Naive thymus-derived CD4-positive, alpha-beta T cell (primary cell): ENCODE results near the gene RAB3GAP2. TPM values are rescaled to one million over a fixed set of nuclear protein-coding genes. Genes with fewer than 3 reads are reported as not detected.
"Not testable (repeated sequence)": the region's sequence is repeated elsewhere in the genome, so short reads cannot be mapped to it uniquely, and the experiment has no call there.

ENCODE experiments used
- ATAC-seq: fragments of 150-1000 bp; cut with Tn5 transposase; 2 replicates; pipeline ENCODE4 v1.10.0; 2021; ENCODE audit warnings: mild to moderate bottlenecking, moderate library complexity
- CTCF ChIA-PET: fragments of 350-600 bp; sonication (Branson Sonifier 250); formaldehyde crosslinking; loops from one replicate; lab custom pipeline; 2021; ENCODE audit warnings: antibody characterized with exemption; lab: Charles Lee
- POLR2A ChIA-PET: fragments of 350-600 bp; sonication (Branson Sonifier 250); formaldehyde crosslinking; loops from one replicate; lab custom pipeline; 2021; ENCODE audit warnings: antibody characterized with exemption, inconsistent platforms; lab: Charles Lee
- DNase-seq, 9 donors: peaks; one replicate each; pipeline versions ENCODE4 v3.0.0 to v3.0.0-alpha.2; 2020 to 2022; ENCODE audit warnings: mixed read lengths in 1 of 9
- H3K27ac ChIP-seq: one replicate; pipeline ENCODE4 v1.7.0; 2013; ENCODE audit warnings: mild to moderate bottlenecking, low read depth, low read length, moderate library complexity
- H3K27me3 ChIP-seq, 2 donors: one replicate each; pipeline ENCODE4 v1.7.0; 2013; ENCODE audit warnings: low read length in 2 of 2, mild to moderate bottlenecking in 2 of 2, moderate library complexity in 2 of 2; ENCODE audit not compliant: control insufficient read depth in 2 of 2, insufficient read depth in 2 of 2
- H3K36me3 ChIP-seq, 3 experiments: 1 replicate in 2 of 3; 2 replicates in 1 of 3; pipeline ENCODE4 v1.7.0; 2013; ENCODE audit warnings: low read length in 3 of 3, mild to moderate bottlenecking in 3 of 3, moderate library complexity in 1 of 3; ENCODE audit not compliant: insufficient read depth in 3 of 3, control insufficient read depth in 2 of 3
- H3K4me1 ChIP-seq, 2 donors: one replicate each; pipeline ENCODE4 v1.7.0; 2013; ENCODE audit warnings: low read length in 2 of 2, mild to moderate bottlenecking in 2 of 2, moderate library complexity in 1 of 2; ENCODE audit not compliant: control insufficient read depth in 2 of 2, insufficient read depth in 2 of 2
- H3K4me3 ChIP-seq: 2 replicates; pipeline ENCODE4 v1.7.0; 2013; ENCODE audit warnings: mild to moderate bottlenecking, low read length
- H3K9me3 ChIP-seq, 3 experiments: 1 replicate in 2 of 3; 2 replicates in 1 of 3; pipeline ENCODE4 v1.7.0; 2013; ENCODE audit warnings: low read length in 3 of 3; ENCODE audit not compliant: control insufficient read depth in 2 of 3
- H3K27ac Mint-ChIP-seq, 9 donors: one replicate each; pipeline ENCODE4 v1.8.0; 2020 to 2022; ENCODE audit warnings: mixed read lengths in 9 of 9, mild to moderate bottlenecking in 8 of 9, moderate library complexity in 5 of 9, inconsistent platforms in 2 of 9
- H3K27me3 Mint-ChIP-seq, 5 donors: one replicate each; pipeline ENCODE4 v1.8.0; 2021 to 2022; ENCODE audit warnings: mixed read lengths in 5 of 5, mild to moderate bottlenecking in 1 of 5
- H3K36me3 Mint-ChIP-seq, 5 donors: one replicate each; pipeline ENCODE4 v1.8.0; 2020 to 2022; ENCODE audit warnings: mixed read lengths in 5 of 5, mild to moderate bottlenecking in 3 of 5, inconsistent platforms in 1 of 5
- H3K4me1 Mint-ChIP-seq, 7 donors: one replicate each; pipeline ENCODE4 v1.8.0; 2020 to 2022; ENCODE audit warnings: mixed read lengths in 7 of 7, mild to moderate bottlenecking in 3 of 7, inconsistent platforms in 1 of 7
- H3K4me3 Mint-ChIP-seq, 10 donors: one replicate each; pipeline ENCODE4 v1.8.0; 2020 to 2022; ENCODE audit warnings: mild to moderate bottlenecking in 10 of 10, mixed read lengths in 10 of 10, moderate library complexity in 6 of 10, inconsistent platforms in 2 of 10
- H3K9me3 Mint-ChIP-seq, 11 donors: one replicate each; pipeline ENCODE4 v1.8.0; 2020 to 2022; ENCODE audit warnings: mixed read lengths in 11 of 11, mild to moderate bottlenecking in 4 of 11, inconsistent platforms in 1 of 11, moderate library complexity in 1 of 11
- intact Hi-C, 2 donors: fragments of 100-400 bp; cut with micrococcal nuclease; formaldehyde crosslinking; loops; one replicate each; pipeline ENCODE4 v1.15.1; 2023
- polyA plus RNA-seq, 2 donors: library from polyadenylated mRNA; unstranded; fragments of 300-500 nt; fragmentation: Illumina TruSeq; gene quantifications; one replicate each; pipeline ENCODE4 v1.2.3, GENCODE V29; 2021
- total RNA-seq, 6 experiments: library from RNA in 5 of 6; stranded (reverse) in 5 of 6; gene quantifications; 1 replicate in 5 of 6; 2 replicates in 1 of 6; pipeline ENCODE4 v1.2.3 and lab custom pipeline; 2021 to 2026

RAB3GAP2 gene
- total and polyA plus RNA-seq, 7 experiments from 2014 or later, result 13.9 to 53.0 (median 46.0) TPM

DNA sequence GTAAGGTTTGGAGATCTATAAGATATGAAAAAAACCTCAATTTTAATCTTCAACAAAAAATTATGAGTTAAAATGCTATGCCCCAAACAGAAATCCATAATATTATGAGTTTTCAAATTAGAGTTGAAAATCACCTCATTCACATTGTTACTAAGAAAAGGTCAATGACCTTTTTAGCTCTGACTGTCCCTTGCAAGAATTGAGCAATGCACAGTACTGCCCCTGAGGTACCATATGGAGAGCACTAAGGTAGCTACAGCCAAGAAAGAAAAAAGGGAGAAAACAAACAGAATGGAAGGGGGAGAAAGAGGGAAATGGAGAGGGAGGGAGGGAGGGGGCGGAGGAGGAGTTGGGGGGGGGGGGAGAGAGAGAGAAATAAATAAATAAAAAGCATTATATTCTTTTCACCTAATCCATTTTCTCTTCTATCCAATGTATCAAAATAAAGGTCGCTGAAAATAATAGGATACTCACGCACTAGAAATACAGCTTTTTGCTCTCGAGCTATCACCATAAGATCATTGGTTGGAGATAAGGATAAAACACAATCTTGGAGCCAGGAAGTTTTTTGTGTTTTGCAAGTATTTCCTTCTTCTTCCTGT is 58.8 kb downstream of the RAB3GAP2 start:
- Histone ChIP-seq H3K9me3 (no peaks in the 10 kb centered on the region), H3K4me3 (no peak overlapping the region), H3K27me3 (no peaks in the 10 kb centered on the region), H3K4me1 (no peaks in the 10 kb centered on the region), H3K27ac (no peak overlapping the region), H3K36me3 (peaks cover under 1 to 18% (median 8%) of the 10 kb centered on the region in 3 experiments)
- Mint-ChIP-seq H3K4me3 (no peak overlapping the region), H3K9me3 (no peaks in the 10 kb centered on the region), H3K36me3 (peaks cover 7 to 40% (median 38%) of the 10 kb centered on the region in 5 donors), H3K4me1 (peaks cover 3 to 12% (median 9%) of the 10 kb centered on the region in 7 donors), H3K27me3 (no peaks in the 10 kb centered on the region), H3K27ac (no peak overlapping the region)
- intact Hi-C loops, result loop anchor here in 1 of 2 donors (10.0 kb wide), 1 partner anchor 521 kb away; no protein-coding TSS in a partner anchor
- CTCF ChIA-PET, result no interaction called here
- POLR2A ChIA-PET, result no interaction called here
- DNase-seq (no peak), ATAC-seq (no peak)

DNA sequence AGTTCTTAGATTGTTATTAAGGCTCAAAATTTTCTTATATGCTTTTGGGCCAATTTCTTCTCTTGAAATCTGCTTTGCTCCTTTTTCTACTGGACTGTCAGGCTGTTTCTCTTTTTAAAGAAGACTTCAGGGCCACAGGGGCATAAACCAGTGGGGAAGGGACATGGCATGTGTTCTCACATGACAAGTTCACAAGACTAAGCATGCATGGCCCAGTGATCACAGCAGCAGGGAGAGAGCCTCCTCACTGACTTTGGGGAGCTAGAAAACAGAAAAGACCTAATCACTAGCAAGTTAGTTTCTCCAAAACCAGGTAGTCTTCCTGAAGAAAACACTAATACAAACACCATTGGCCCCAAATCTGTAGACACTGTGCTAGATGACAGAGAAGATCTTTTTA is 64.8 kb downstream of the RAB3GAP2 start:
- Histone ChIP-seq H3K4me3 (no peak overlapping the region), H3K27me3 (no peaks in the 10 kb centered on the region), H3K36me3 (peaks cover 16 to 46% (median 25%) of the 10 kb centered on the region in 3 experiments), H3K9me3 (no peaks in the 10 kb centered on the region), H3K4me1 (no peaks in the 10 kb centered on the region), H3K27ac (no peak overlapping the region)
- H3K4me1 Mint-ChIP-seq, result no peaks in the 10 kb centered on the region
- DNase-seq, result no peak
- ChIA-PET CTCF (no interaction called here), POLR2A (interaction anchor here (0.6 kb wide), 1 partner anchor 154 kb away, joined by 3 read pairs; no protein-coding TSS in a partner anchor)
- peak overlapping the region in 1 of 9 donors; percentile 49 for H3K27ac Mint-ChIP-seq
- intact Hi-C loops, result no loop called here
- H3K36me3 Mint-ChIP-seq, result peaks cover 24 to 65% (median 62%) of the 10 kb centered on the region in 5 donors
- peaks cover 0 to 12% (median 0%) of the 10 kb centered on the region in 11 donors for H3K9me3 Mint-ChIP-seq
- no peaks in the 10 kb centered on the region for H3K27me3 Mint-ChIP-seq
- ATAC-seq, result no peak
- no peak overlapping the region for H3K4me3 Mint-ChIP-seq

DNA sequence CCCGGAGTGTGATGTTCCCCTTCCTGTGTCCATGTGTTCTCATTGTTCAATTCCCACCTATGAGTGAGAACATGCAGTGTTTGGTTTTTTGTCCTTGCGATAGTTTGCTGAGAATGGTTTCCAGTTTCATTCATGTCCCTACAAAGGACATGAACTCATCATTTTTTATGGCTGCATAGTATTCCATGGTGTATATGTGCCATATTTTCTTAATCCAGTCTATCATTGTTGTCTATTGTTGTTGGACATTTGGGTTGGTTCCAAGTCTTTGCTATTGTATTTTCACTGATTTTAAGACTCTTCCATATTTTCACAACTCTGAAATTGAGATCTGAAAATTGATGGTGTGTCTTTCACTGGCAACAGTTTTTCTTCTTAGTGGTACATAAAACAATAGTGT is 67.5 kb downstream of the RAB3GAP2 start:
- intact Hi-C loops, H3K27ac ChIP-seq, H3K4me1 Mint-ChIP-seq, ATAC-seq, H3K4me1 ChIP-seq, H3K27ac Mint-ChIP-seq, H3K27me3 ChIP-seq, H3K27me3 Mint-ChIP-seq, H3K4me3 ChIP-seq, DNase-seq, H3K4me3 Mint-ChIP-seq, H3K9me3 ChIP-seq: not testable (repeated sequence)
- Mint-ChIP-seq H3K9me3 (peaks cover 0 to 12% (median 0%) of the 10 kb centered on the region in 11 donors), H3K36me3 (peaks cover 16 to 50% (median 44%) of the 10 kb centered on the region in 5 donors)
- peaks cover 18 to 47% (median 18%) of the 10 kb centered on the region in 3 experiments for H3K36me3 ChIP-seq
- ChIA-PET POLR2A (interaction anchor here (0.7 kb wide), 1 partner anchor 98 kb away, joined by 3 read pairs; no protein-coding TSS in a partner anchor), CTCF (interaction anchor here (1.2 kb wide), 1 partner anchor 15 kb away, joined by 4 read pairs; no protein-coding TSS in a partner anchor)

GRCh38 chr1:220203816-220204215 is 68.4 kb downstream of the RAB3GAP2 start:
- Histone ChIP-seq H3K9me3 (no peaks in the 10 kb centered on the region), H3K36me3 (peaks cover 18 to 49% (median 22%) of the 10 kb centered on the region in 3 experiments), H3K4me3 (no peak overlapping the region), H3K27ac (no peak overlapping the region), H3K27me3 (no peaks in the 10 kb centered on the region), H3K4me1 (no peaks in the 10 kb centered on the region)
- Mint-ChIP-seq H3K27me3 (no peaks in the 10 kb centered on the region), H3K4me3 (no peak overlapping the region), H3K4me1 (no peaks in the 10 kb centered on the region), H3K36me3 (peaks cover 16 to 41% (median 35%) of the 10 kb centered on the region in 5 donors), H3K27ac (no peak overlapping the region), H3K9me3 (peaks cover 0 to 12% (median 0%) of the 10 kb centered on the region in 11 donors)
- DNase-seq, result no peak
- no peak for ATAC-seq
- intact Hi-C loops, result no loop called here
- ChIA-PET CTCF (interaction anchor here (1.2 kb wide), 1 partner anchor 16 kb away, joined by 4 read pairs; no protein-coding TSS in a partner anchor), POLR2A (interaction anchor here (0.7 kb wide), 1 partner anchor 97 kb away, joined by 3 read pairs; no protein-coding TSS in a partner anchor)

DNA sequence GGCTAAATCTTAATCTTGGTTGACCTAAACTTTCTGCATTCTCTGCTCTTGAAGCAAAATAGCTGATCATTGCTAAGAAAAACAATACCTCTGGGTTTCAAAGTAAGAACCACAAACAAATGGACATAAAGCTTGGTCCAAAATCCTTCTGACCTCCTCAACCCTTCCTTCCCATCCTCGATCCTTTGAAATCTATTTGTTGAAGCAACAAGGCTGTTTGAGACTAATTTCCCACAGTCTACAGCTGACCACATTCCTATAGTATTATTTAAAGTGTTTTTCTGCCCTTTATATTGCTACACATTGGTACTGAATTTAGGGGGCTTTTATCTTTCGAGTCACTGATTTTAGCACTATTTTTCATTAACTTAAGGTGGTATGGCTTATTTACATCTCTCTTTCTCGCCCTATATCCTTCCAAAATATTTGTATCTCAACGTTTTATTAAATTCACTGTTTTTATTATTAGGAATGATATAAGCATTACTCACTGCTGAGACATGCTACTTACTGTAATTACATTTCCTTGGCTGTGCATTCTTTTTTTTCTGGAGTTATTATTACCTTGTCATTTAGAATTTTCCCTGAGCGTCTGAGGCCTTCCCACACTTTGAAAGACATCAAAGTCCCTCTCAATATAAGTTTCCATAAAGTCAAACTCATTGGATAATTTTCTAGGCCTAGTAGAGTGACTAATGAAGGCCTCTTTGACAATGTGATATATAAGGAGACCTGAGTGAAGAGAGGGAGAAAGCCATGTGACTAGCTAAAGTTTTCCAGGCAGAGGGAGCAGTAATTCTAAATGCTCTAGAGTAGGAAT is 73.9 kb downstream of the RAB3GAP2 start:
- ChIA-PET POLR2A (no interaction called here), CTCF (no interaction called here)
- ATAC-seq (no peak), DNase-seq (no peak)
- Mint-ChIP-seq H3K27me3 (no peaks in the 10 kb centered on the region), H3K27ac (no peak overlapping the region), H3K36me3 (peaks cover 0 to 13% (median 0%) of the 10 kb centered on the region in 5 donors), H3K4me1 (no peaks in the 10 kb centered on the region), H3K4me3 (no peak overlapping the region), H3K9me3 (no peaks in the 10 kb centered on the region)
- H3K27ac ChIP-seq, result no peak overlapping the region
- no peaks in the 10 kb centered on the region for H3K4me1 ChIP-seq
- H3K27me3 ChIP-seq, result no peaks in the 10 kb centered on the region
- no peaks in the 10 kb centered on the region for H3K9me3 ChIP-seq
- intact Hi-C loops, result no loop called here
- peaks cover 8 to 41% (median 10%) of the 10 kb centered on the region in 3 experiments for H3K36me3 ChIP-seq
- no peak overlapping the region for H3K4me3 ChIP-seq

- DNase-seq (no peak), ATAC-seq (no peak)
- ChIA-PET POLR2A (no interaction called here), CTCF (interaction anchor here (0.5 kb wide), 1 partner anchor 51 kb away, joined by 3 read pairs; no protein-coding TSS in a partner anchor)
- H3K36me3 Mint-ChIP-seq, result peaks cover 5 to 24% (median 10%) of the 10 kb centered on the region in 5 donors
- no peak overlapping the region for H3K27ac Mint-ChIP-seq
- H3K36me3 ChIP-seq, result peaks cover 12 to 55% (median 17%) of the 10 kb centered on the region in 3 experiments
- no peaks in the 10 kb centered on the region for H3K27me3 ChIP-seq
- H3K9me3 Mint-ChIP-seq, result no peaks in the 10 kb centered on the region
- H3K4me1 Mint-ChIP-seq, result no peaks in the 10 kb centered on the region
- H3K9me3 ChIP-seq, result no peaks in the 10 kb centered on the region
- no peak overlapping the region for H3K27ac ChIP-seq
- no peaks in the 10 kb centered on the region for H3K27me3 Mint-ChIP-seq
- no peak overlapping the region for H3K4me3 Mint-ChIP-seq
- H3K4me3 ChIP-seq, result no peak overlapping the region
- H3K4me1 ChIP-seq, result no peaks in the 10 kb centered on the region
- intact Hi-C loops, result no loop called here
These were observed 76.6 kb downstream of the RAB3GAP2 start for GRCh38 chr1:220195701-220196100.
